Activated CD4-positive, alpha-beta T cell treated with anti-CD3 and anti-CD28 coated beads, Interleukin-2, amount 50 U/mL, for 48 hours (primary cell): ENCODE results near the gene LYST.
A peak's percentile ranks its signal among the peaks of the same experiment; 100 is the strongest.
"Not testable (repeated sequence)": the region's sequence is repeated elsewhere in the genome, so short reads cannot be mapped to it uniquely, and the experiment has no call there.

Source experiments
- DNase-seq, 2 experiments: peaks; one replicate each; pipeline ENCODE4 v3.0.0-alpha.2; 2020

The LYST gene, protein sequence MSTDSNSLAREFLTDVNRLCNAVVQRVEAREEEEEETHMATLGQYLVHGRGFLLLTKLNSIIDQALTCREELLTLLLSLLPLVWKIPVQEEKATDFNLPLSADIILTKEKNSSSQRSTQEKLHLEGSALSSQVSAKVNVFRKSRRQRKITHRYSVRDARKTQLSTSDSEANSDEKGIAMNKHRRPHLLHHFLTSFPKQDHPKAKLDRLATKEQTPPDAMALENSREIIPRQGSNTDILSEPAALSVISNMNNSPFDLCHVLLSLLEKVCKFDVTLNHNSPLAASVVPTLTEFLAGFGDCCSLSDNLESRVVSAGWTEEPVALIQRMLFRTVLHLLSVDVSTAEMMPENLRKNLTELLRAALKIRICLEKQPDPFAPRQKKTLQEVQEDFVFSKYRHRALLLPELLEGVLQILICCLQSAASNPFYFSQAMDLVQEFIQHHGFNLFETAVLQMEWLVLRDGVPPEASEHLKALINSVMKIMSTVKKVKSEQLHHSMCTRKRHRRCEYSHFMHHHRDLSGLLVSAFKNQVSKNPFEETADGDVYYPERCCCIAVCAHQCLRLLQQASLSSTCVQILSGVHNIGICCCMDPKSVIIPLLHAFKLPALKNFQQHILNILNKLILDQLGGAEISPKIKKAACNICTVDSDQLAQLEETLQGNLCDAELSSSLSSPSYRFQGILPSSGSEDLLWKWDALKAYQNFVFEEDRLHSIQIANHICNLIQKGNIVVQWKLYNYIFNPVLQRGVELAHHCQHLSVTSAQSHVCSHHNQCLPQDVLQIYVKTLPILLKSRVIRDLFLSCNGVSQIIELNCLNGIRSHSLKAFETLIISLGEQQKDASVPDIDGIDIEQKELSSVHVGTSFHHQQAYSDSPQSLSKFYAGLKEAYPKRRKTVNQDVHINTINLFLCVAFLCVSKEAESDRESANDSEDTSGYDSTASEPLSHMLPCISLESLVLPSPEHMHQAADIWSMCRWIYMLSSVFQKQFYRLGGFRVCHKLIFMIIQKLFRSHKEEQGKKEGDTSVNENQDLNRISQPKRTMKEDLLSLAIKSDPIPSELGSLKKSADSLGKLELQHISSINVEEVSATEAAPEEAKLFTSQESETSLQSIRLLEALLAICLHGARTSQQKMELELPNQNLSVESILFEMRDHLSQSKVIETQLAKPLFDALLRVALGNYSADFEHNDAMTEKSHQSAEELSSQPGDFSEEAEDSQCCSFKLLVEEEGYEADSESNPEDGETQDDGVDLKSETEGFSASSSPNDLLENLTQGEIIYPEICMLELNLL (N-terminal part only)

DNA sequence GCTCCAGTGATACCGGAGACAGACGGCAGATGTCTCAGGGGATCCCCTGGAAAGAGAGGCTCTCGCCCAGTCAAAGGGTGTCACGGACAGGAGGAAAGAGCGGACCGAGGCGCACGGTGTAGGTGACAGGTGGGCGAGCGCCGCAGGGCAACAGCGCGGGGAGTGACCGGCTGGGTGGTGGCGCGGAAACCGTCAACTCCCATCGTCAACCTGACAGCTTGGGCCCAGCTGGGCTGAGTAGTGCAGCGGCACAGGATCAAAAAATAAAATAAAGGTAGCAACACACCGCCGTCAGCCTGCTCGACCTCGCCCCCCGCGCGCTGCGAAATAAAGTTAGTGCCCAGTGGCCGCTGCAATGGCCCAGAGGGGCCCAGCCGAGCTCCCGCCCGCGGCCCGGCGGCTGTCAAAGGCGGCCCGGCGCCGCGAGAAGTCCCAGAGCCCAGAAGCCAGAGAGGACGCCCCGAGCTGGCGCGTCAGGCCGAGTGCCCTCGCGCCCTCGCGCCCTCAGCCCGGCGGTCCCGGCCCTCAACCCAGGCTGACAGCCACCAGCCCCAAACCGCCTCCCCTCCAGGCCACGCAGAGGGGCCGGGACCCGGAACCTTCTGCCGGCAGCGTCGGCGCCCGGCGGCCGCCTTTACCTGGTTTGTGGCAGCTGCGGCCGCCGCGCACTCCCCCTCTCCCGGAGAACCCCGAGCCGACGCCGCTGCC lies at the start of gene LYST:
LYST (minus strand) TSS at position 702 of the 708 bp plus-strand sequence. CDS start 36,489 bp downstream, outside the sequence.
- peak; percentile 53 to 64 for DNase-seq

GRCh38 chr1:235915489-235915888 lies 48.8 kb upstream of the LYST start:
- not testable (repeated sequence) for DNase-seq

DNA sequence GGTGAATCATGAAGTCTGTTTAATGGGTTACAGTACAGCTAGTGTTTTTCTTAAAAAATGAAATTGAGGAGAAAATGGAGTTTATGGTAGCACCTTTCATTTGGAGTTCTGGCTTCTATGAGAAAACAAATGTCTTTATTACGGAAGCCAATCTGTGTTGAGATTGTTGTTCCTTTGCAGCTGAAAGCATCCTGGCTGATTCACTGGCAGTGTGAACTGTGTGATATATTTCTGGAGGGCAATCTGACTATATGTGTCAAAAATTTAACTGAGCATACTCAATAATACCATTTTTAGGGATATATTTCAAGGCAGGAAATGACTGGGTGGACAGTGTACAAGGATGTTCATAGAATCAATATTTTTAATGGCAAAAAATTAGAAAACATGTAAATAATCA lies 46.6 kb upstream of the LYST start:
- no peak for DNase-seq

DNA sequence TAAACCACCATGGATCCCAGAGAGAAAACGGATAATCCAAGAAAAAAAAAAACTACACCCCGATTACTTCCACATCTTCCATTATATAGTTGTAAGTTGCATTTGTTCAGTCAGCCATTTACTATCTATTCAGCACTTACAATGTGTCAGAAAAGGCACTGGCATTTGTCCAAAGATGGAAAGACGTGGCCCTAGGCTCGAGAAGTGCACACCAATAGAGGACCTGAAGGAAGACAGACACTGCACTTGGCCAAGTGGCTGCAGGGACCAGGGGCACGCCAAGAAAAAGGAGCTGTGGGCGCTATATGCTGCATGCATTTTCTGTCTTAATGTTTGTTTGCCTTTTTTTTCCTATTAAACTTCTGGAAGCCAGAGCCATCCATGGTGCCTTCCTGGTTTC lies 45.2 kb upstream of the LYST start:
- DNase-seq: no peak

DNA sequence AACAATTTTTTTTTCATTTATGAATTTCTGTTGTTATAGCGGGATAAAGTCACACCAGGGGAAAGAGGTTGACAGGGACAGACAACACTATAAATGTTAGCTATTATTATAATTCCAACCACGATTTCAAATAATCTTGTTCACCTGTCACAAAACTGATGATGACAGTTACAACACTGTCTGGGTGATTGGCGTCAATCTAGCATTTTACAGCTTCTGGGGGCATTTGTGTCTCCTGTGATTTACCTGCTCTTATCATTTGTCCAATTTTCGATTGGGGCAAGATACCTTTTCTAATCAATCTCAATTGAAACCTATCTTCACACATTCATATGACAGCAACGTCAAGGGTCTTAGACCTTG lies 44.6 kb upstream of the LYST start:
- DNase-seq: no peak

DNA sequence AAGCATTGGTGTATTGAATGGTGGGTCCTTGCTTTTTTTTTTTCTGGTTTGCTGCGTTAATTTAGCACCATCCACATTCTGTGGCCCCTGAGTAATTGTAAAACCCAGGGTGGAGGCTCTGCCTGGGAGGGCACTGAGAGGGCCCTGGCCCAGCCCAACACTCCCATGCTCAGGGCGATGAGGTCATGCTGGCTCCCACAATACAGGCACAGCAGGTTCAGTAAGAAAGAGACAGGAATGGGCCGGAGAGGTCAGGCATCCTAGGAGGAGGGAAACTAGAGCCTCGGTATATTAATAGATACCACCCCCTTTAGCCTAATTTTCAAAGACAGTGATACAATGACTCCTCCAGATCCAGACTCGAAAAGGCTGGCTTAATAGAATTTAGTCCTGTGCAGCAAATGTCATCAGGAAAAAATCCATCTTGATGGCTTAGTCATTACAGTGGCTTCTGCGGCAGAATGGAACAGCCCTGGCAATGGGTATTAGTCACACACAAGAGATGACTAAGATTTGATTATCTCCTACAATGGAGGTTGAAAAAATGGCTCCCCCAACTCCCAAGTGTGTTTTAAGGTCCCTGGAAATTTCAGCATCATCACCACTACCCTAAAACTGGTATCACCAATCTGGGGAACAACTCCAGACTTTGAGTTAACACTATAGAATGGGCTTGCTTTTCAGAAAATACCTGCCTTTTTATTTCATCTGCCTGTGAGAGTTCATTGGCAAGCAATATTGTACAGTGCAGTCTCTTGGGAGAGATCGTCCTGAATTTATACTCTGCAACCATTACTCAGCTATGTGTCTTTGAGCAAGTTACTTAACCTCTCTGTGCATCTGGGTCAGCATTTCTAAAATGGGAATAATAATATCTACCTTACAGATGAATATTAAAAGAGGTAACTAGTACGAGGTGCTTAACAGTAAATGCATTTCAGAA lies 43.9 kb upstream of the LYST start:
- DNase-seq: peak; percentile 47 to 62

GRCh38 chr1:235908742-235909520 lies 42.2 kb upstream of the LYST start:
- DNase-seq: no peak

DNA sequence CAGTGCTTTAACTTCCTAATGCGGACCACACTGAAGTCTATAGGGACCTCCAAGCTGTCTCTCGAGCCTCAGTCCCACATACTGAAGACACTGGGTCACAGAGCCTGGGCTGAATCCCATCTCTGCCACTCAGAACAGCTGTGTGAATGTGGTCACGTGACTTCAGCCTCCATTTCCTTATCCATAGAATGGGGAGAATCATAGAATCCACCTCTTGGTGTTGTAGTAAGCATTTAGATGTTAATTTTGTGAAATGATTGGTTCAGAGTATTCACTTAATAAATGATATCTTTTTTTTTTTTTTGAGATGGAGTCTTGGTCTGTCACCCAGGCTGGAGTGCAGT lies 41.2 kb upstream of the LYST start:
- DNase-seq: no peak

GRCh38 chr1:235907187-235907896 lies 40.6 kb upstream of the LYST start:
- DNase-seq: no peak

DNA sequence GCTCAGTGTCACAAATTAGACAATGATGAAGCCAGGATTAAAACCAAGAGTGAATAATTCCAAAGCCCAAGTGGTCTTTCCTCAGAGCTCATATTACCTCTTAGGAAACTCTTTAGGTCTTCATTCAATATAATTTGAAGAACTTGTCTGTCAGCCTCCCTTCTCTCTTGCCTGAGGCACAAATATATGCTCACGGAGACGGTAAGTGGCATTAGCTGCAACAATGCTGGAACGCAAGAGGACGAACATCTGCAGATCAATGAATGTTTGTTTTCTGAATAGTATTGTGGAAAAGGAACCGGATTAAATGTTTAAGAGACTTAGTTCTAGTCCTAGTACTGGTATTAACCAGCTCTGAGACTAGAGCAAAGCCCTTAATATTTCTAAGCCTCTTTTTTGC lies 39.7 kb upstream of the LYST start:
- DNase-seq: no peak

DNA sequence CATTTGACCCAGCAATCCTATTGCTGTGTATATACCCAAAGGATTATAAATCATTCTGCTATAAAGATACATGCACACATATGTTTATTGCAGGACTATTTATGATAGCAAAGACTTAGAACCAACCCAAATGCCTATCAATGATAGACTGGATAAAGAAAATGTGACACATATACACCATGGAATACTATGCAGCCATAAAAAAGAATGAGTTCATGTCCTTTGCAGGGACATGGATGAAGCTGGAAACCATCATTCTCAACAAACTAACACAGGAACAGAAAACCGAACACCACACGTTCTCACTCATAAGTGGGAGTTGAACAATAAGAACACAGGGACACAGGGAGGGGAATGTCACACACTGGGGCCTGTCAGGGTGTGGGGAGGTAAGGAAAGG lies 37.1 kb upstream of the LYST start:
- DNase-seq: not testable (repeated sequence)

- DNase-seq: no peak
These were observed 36.2 kb upstream of the LYST start for GRCh38 chr1:235902677-235903542.

DNA sequence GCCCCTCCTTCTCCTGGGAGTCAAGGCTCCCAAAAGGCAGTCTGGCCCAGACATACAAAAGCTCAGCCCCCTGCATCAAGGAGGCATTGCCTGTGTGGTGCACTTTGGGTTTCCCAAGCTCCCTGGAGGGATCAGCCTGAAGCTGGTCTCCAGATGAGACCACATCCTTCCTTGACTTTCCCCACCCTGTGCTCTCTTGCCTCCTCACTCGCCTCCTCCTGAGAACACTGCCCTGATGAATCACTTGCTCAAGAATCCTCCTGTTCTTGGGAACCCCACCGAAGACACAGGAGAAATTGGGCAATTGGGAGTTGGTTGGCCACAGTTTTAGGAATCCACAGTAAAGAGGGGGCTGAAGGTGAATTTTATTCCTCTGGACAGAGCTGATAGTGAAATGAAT lies 34.8 kb upstream of the LYST start:
- no peak for DNase-seq

GRCh38 chr1:235898126-235898525 lies 31.4 kb upstream of the LYST start:
- no peak for DNase-seq

- no peak for DNase-seq
These were observed 27.1 kb upstream of the LYST start for GRCh38 chr1:235893840-235894239.

GRCh38 chr1:235892734-235893413 lies 26.2 kb upstream of the LYST start:
- no peak for DNase-seq

- DNase-seq: no peak
These were observed 25.5 kb upstream of the LYST start for GRCh38 chr1:235892202-235892601.

GRCh38 chr1:235888119-235888643 lies 21.5 kb upstream of the LYST start:
- peak; percentile 61 to 73 for DNase-seq
